GM21723 (cell line): ENCODE results near the gene TLR8.
"Not testable (repeated sequence)": the region's sequence is repeated elsewhere in the genome, so short reads cannot be mapped to it uniquely, and the experiment has no call there.

Source experiments
- ATAC-seq: cut with Tn5 transposase; IDR thresholded peaks from one replicate; pipeline ENCODE4 v1.9.1; 2021; ENCODE audit warnings: mild to moderate bottlenecking, moderate library complexity; ENCODE audit not compliant: unreplicated experiment

The TLR8 gene

GRCh38 chrX:12896935-12897334 is 9.5 kb upstream of the TLR8 start:
- no peak for ATAC-seq

- no peak for ATAC-seq
Measured at GRCh38 chrX:12898073-12898472, 8.3 kb upstream of the TLR8 start.

- no peak for ATAC-seq
Measured at GRCh38 chrX:12899506-12899905, 6.9 kb upstream of the TLR8 start.

GRCh38 chrX:12901486-12901885 is 4.9 kb upstream of the TLR8 start:
- peak; percentile 77 for ATAC-seq

GRCh38 chrX:12903646-12904045 is 2.8 kb upstream of the TLR8 start:
- ATAC-seq = no peak

- no peak for ATAC-seq
Measured at GRCh38 chrX:12910423-12911121, 4.2 kb downstream of the TLR8 start.

GRCh38 chrX:12911122-12911470 is 4.7 kb downstream of the TLR8 start:
- ATAC-seq = no peak

GRCh38 chrX:12912791-12913482 is 6.5 kb downstream of the TLR8 start:
- ATAC-seq = no peak

GRCh38 chrX:12917753-12918152 is 11.3 kb downstream of the TLR8 start:
- ATAC-seq = no peak

GRCh38 chrX:12919051-12919450 is 12.6 kb downstream of the TLR8 start:
- no peak for ATAC-seq

GRCh38 chrX:12919620-12920019 is 13.2 kb downstream of the TLR8 start:
- ATAC-seq = no peak

GRCh38 chrX:12920990-12921389 is 14.6 kb downstream of the TLR8 start:
- ATAC-seq = no peak

- ATAC-seq = no peak
Measured at GRCh38 chrX:12921886-12922598, 15.6 kb downstream of the TLR8 start.

GRCh38 chrX:12922599-12922919 is 16.1 kb downstream of the TLR8 start:
- no peak for ATAC-seq

GRCh38 chrX:12929701-12930100 is 23.3 kb downstream of the TLR8 start:
- ATAC-seq = no peak

- ATAC-seq = no peak
Measured at GRCh38 chrX:12930150-12930549, 23.7 kb downstream of the TLR8 start.

GRCh38 chrX:12932244-12932643 is 25.8 kb downstream of the TLR8 start:
- no peak for ATAC-seq

GRCh38 chrX:12934850-12935249 is 28.4 kb downstream of the TLR8 start:
- ATAC-seq = no peak

- no peak for ATAC-seq
Measured at GRCh38 chrX:12936947-12937346, 30.5 kb downstream of the TLR8 start.

GRCh38 chrX:12940471-12940870 is 34.1 kb downstream of the TLR8 start:
- not testable (repeated sequence) for ATAC-seq

- ATAC-seq = not testable (repeated sequence)
Measured at GRCh38 chrX:12943592-12943991, 37.2 kb downstream of the TLR8 start.

GRCh38 chrX:12944452-12944851 is 38.0 kb downstream of the TLR8 start:
- ATAC-seq = not testable (repeated sequence)
